Measurements from ENCODE around the gene GNA15.

- no peak for TF ChIP-seq CTCF (IDR thresholded peaks at IDR 0.05; ENCODE audit: low read depth, low read length)
- no peak for TF ChIP-seq EZH2phosphoT487 (IDR thresholded peaks at IDR 0.05; ENCODE audit: low read depth)
Observed at GRCh38 chr19:3119071-3119595, 16.7 kb upstream of the GNA15 start.

Data from OCI-LY3 (cell line).